ENCODE results near the gene IDS.

The IDS gene

DNA sequence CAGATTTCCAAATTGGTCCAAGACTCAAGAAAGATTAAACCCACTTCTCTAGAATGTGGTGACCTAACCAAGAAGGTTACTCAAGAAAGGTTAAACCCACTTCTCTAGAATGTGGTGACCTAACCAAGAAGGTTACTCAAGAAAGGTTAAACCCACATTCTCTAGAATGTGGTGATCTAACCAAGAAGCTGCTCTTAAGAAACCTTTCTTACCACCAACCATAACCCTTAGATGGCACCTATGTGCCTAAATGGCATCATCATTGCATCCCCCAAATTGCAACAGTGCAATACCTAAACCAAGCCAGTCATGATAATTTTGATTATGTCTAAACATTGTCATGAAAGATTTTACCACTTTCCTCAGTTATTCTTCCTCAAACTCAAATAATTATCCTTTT is 49.2 kb downstream of the IDS start:
- H4K20me1 ChIP-seq (ENCODE audit: insufficient read depth): no peaks in the 10 kb centered on the region
- H3K27me3 ChIP-seq (ENCODE audit: insufficient read depth, low read depth): no peaks in the 10 kb centered on the region
- no peak overlapping the region for H2AFZ ChIP-seq (ENCODE audit: low read depth)
- no peak overlapping the region for H3K27ac ChIP-seq
- no peaks in the 10 kb centered on the region for H3K79me2 ChIP-seq (ENCODE audit: insufficient read depth, low read depth)
- no peak overlapping the region for H3K4me3 ChIP-seq (IDR thresholded peaks at IDR 0.05; ENCODE audit: insufficient read depth, low read depth, low read length)
- TF ChIP-seq, protein P1, sequence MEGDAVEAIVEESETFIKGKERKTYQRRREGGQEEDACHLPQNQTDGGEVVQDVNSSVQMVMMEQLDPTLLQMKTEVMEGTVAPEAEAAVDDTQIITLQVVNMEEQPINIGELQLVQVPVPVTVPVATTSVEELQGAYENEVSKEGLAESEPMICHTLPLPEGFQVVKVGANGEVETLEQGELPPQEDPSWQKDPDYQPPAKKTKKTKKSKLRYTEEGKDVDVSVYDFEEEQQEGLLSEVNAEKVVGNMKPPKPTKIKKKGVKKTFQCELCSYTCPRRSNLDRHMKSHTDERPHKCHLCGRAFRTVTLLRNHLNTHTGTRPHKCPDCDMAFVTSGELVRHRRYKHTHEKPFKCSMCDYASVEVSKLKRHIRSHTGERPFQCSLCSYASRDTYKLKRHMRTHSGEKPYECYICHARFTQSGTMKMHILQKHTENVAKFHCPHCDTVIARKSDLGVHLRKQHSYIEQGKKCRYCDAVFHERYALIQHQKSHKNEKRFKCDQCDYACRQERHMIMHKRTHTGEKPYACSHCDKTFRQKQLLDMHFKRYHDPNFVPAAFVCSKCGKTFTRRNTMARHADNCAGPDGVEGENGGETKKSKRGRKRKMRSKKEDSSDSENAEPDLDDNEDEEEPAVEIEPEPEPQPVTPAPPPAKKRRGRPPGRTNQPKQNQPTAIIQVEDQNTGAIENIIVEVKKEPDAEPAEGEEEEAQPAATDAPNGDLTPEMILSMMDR (conservative IDR thresholded peaks at IDR 0.05; ENCODE audit: low read depth, low read length): no peak
- no peak overlapping the region for H3K9ac ChIP-seq
- H3K4me1 ChIP-seq (ENCODE audit: low read depth, poor library complexity, severe bottlenecking): no peaks in the 10 kb centered on the region
- no peaks in the 10 kb centered on the region for H3K36me3 ChIP-seq (ENCODE audit: insufficient read depth)
- H3K4me2 ChIP-seq: no peak overlapping the region

DNA sequence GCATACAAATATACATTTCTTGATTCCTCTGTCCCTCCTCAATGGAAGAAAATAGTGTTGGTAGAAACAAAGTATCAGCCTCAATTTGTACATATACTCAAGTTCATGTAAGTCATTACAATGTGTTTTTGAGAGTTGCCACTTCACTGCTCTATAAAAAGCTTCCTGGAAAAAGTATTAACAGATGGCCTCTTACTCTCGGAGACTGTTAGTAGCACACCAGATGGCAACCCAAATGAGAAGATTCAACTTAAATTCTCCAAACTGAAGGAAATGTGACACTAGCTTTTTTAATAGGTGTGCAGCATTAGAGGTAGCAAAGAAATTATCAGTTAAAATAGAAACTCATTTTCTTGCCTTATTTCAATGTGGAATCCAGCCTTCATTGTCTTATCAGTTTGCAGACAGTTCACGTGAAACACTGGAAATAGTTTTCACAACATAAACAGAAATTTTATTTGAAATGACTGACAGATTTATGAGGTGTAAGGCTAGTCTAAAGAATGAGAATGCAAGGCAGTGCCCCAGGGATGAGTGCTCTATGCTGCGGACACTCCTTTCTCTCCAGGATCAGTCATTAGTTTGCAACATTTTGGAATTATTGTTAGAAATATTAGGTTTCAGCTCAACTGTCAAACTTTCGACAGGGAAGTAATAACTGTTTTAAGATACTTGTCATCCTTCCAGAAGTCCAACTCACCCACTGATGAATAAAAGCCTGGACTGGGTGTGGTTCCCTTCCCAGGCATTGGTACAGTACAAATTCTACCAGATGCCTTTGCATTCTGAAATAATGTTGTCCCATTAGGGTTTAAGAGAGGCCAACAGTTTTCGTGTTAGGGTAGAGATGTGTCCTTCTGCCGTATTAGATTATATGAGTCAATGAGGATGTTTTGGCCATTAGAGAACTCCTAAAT is 50.9 kb downstream of the IDS start:
- no peaks in the 10 kb centered on the region for H3K36me3 ChIP-seq (ENCODE audit: insufficient read depth)
- no peaks in the 10 kb centered on the region for H3K27me3 ChIP-seq (ENCODE audit: insufficient read depth, low read depth)
- H4K20me1 ChIP-seq (ENCODE audit: insufficient read depth): no peaks in the 10 kb centered on the region
- no peak overlapping the region for H3K27ac ChIP-seq
- H3K4me1 ChIP-seq (ENCODE audit: low read depth, poor library complexity, severe bottlenecking): no peaks in the 10 kb centered on the region
- TF ChIP-seq, protein P1 (conservative IDR thresholded peaks at IDR 0.05; ENCODE audit: low read depth, low read length): no peak
- H3K4me2 ChIP-seq: no peak overlapping the region
- H3K79me2 ChIP-seq (ENCODE audit: insufficient read depth, low read depth): no peaks in the 10 kb centered on the region
- no peak overlapping the region for H2AFZ ChIP-seq (ENCODE audit: low read depth)
- no peak overlapping the region for H3K4me3 ChIP-seq (IDR thresholded peaks at IDR 0.05; ENCODE audit: insufficient read depth, low read depth, low read length)
- no peak overlapping the region for H3K9ac ChIP-seq

DNA sequence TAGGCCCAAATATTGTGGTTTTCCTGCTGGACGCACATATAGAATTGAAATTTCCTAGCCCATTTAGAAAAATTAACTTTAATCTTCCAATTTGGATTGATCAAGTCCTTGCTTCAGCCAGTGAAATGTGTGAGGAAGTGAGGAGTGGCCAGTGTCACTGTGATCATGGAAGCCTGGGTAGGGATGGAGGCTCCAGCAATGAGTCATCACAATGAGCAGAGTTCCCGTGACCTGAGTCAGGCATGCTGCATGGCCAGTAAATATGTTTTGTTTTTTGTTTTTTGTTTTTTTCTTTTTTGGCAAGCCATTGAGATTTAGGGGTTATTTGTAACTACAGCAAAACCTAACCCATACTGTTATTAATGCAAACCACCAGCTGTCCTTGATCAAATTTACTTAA is 52.1 kb downstream of the IDS start:
- Histone ChIP-seq H3K27ac (no peak overlapping the region), H3K4me1 (ENCODE audit: low read depth, poor library complexity, severe bottlenecking) (no peaks in the 10 kb centered on the region), H2AFZ (ENCODE audit: low read depth) (no peak overlapping the region), H3K4me2 (no peak overlapping the region), H3K4me3 (IDR thresholded peaks at IDR 0.05; ENCODE audit: insufficient read depth, low read depth, low read length) (no peak overlapping the region), H3K27me3 (ENCODE audit: insufficient read depth, low read depth) (no peaks in the 10 kb centered on the region), H4K20me1 (ENCODE audit: insufficient read depth) (no peaks in the 10 kb centered on the region), H3K79me2 (ENCODE audit: insufficient read depth, low read depth) (no peaks in the 10 kb centered on the region), H3K36me3 (ENCODE audit: insufficient read depth) (no peaks in the 10 kb centered on the region), H3K9ac (no peak overlapping the region)
- TF ChIP-seq, protein P1 (conservative IDR thresholded peaks at IDR 0.05; ENCODE audit: low read depth, low read length): no peak

DNA sequence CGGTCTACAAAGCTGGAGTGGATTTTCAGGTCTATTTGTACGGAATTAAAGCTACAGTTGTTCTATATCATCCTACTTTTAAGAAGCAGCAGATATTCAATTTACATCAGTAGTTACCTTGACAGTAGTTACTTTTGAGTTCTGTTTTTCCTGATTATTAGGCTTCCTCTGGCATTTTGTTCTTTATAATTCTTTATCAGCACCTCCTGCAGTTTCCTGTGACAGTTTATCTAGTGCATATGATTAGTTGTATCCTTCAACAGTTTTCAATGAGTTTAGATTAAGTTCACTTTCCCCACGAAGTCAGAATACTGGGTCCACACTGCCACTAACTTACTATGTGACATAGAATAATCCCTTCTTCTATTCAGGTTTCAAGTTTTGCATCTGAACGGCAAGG is 71.7 kb downstream of the IDS start:
- Histone ChIP-seq H3K27ac (no peak overlapping the region), H3K36me3 (ENCODE audit: insufficient read depth) (no peaks in the 10 kb centered on the region), H3K4me2 (no peak overlapping the region), H2AFZ (ENCODE audit: low read depth) (no peak overlapping the region), H3K9ac (no peak overlapping the region), H4K20me1 (ENCODE audit: insufficient read depth) (no peaks in the 10 kb centered on the region), H3K4me3 (IDR thresholded peaks at IDR 0.05; ENCODE audit: insufficient read depth, low read depth, low read length) (no peak overlapping the region), H3K4me1 (ENCODE audit: low read depth, poor library complexity, severe bottlenecking) (no peaks in the 10 kb centered on the region), H3K27me3 (ENCODE audit: insufficient read depth, low read depth) (no peaks in the 10 kb centered on the region), H3K79me2 (ENCODE audit: insufficient read depth, low read depth) (no peaks in the 10 kb centered on the region)
- TF ChIP-seq, protein P1 (conservative IDR thresholded peaks at IDR 0.05; ENCODE audit: low read depth, low read length): no peak
